ENCODE results near the gene SPAG8.

- TF ChIP-seq CTCF (IDR thresholded peaks at IDR 0.05; ENCODE audit: low read length) (no peak), EZH2 (optimal IDR thresholded peaks at IDR 0.05; ENCODE audit: low read depth, low read length) (no peak), EZH2phosphoT487 (IDR thresholded peaks at IDR 0.05; ENCODE audit: low read length) (no peak)
These were observed 19.0 kb upstream of the SPAG8 start for GRCh38 chr9:35831040-35831439.

Data from MM.1S (cell line).